Stimulated activated naive CD8-positive, alpha-beta T cell treated with anti-CD3 and anti-CD28 coated beads, Interleukin-15, Interleukin-2, amounts not matched to agents 100 U/mL and 50 U/mL, for 24 hours (primary cell): Measurements from ENCODE around the gene CRISPLD2.

Experiments used
- ATAC-seq: fragments of 150-1000 bp; cut with Tn5 transposase; one replicate; pipeline ENCODE4 v1.10.0; 2021
- DNase-seq: peaks from one replicate; pipeline ENCODE4 v3.0.0; 2021

Gene CRISPLD2

GRCh38 chr16:84913315-84913714 is 93.5 kb downstream of the CRISPLD2 start:
- ATAC-seq: no peak
- no peak for DNase-seq

- ATAC-seq (no peak), DNase-seq (no peak)
These were observed 94.5 kb downstream of the CRISPLD2 start for GRCh38 chr16:84914273-84914672.

- ATAC-seq (no peak), DNase-seq (no peak)
These were observed 96.4 kb downstream of the CRISPLD2 start for GRCh38 chr16:84916178-84916577.

DNA sequence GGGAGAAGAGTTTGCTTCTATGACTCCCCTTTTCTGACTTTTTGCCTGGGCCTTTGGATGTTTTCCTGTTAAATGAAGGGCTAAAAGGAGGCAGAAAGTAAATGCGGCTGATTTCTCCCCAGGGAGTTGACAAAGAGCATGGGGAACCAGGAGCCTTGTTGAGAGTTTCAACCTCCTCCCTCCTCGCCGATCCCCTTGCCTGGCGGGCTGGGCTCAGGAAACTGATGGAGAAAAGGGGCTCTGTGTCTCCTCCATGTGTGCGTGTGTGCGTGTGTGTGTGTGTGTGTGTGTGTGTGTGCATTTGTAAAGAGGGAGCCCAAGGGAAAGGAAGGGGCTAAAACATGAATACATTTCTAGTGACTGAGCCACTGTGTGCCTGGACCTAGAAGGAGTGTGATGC is 97.1 kb downstream of the CRISPLD2 start:
- ATAC-seq: no peak
- no peak for DNase-seq

GRCh38 chr16:84917492-84917891 is 97.7 kb downstream of the CRISPLD2 start:
- no peak for ATAC-seq
- no peak for DNase-seq

GRCh38 chr16:84918006-84918909 is 98.5 kb downstream of the CRISPLD2 start:
- DNase-seq: no peak
- no peak for ATAC-seq

DNA sequence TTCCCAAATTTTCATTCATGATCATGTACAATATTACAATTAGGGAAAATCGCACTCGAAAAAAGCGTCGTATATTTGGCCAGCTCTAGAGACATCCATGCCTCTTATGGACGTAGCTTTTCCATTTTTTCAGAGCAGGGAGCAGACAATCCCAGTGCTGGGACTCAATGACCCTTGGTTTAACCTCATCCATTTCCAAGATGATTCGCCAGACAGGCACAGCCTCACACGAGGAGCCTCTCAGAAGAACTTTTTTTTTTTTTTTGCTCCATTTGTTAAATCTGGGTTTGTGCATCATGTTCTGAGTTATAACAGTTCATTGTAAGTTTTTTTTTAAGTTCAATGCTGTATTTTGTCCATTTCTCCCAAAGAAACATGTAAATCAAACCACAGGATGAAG is 99.5 kb downstream of the CRISPLD2 start:
- DNase-seq: no peak
- ATAC-seq: no peak

DNA sequence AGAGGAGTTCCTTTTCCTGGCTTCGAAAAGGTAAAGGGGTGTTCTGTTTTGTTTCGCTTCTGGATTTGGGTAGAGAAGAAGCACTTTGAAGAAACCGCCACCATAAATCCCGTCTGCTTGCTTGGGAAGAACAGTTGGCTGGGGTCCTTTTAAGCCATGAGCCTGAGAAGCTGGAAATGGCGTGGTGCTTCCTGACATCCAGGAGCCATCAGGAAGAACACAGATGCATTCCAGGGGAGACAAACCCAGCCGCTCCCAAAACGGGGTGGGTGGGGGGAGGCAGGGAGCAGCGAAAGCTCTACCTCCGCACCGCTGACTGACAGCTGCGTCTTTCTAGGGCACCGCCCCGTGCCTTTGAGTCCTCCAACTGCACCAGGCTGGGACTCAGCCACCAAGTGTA is 99.9 kb downstream of the CRISPLD2 start:
- DNase-seq (no peak), ATAC-seq (no peak)

GRCh38 chr16:84920333-84920732 is 100.5 kb downstream of the CRISPLD2 start:
- DNase-seq: no peak
- ATAC-seq: no peak

DNA sequence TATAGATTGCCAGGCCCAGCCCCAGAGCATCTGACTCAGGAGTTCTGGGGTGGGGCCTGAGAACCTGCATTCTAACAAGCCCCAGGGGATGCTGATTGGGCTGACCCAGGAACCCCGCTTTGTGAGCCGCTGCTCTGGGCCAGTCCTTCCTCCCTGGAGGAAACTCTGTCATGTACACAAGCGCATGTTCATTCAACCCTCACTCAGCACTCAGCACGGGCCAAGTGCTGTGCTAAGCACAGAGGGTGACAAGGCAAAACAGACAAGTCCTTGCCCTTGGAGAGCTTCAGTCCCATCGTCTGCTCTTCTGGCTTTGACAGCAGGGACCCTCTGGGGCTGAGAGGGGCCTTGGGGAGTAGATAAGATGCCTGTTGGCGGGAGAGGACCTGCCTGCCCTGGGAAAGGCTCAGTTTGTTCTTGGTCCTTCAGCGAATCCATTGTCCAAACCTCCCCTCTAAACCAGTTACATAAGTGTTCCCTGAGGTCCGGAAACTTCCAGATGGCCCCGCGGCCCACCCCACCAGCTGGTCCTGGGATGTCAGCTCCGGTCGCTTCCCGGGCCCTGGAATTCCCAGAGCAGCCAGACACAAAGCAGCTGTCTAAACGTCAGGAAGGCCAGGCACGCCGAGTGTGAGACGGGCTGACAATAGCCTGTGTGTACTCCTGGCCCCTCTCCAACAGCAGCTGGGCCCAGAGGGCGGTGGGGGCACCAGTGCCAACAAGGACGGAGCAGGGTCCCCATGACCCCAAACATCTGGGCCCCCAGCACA is 102.8 kb downstream of the CRISPLD2 start:
- ATAC-seq (no peak), DNase-seq (no peak)

GRCh38 chr16:84924331-84925091 is 104.7 kb downstream of the CRISPLD2 start:
- ATAC-seq (no peak), DNase-seq (no peak)

DNA sequence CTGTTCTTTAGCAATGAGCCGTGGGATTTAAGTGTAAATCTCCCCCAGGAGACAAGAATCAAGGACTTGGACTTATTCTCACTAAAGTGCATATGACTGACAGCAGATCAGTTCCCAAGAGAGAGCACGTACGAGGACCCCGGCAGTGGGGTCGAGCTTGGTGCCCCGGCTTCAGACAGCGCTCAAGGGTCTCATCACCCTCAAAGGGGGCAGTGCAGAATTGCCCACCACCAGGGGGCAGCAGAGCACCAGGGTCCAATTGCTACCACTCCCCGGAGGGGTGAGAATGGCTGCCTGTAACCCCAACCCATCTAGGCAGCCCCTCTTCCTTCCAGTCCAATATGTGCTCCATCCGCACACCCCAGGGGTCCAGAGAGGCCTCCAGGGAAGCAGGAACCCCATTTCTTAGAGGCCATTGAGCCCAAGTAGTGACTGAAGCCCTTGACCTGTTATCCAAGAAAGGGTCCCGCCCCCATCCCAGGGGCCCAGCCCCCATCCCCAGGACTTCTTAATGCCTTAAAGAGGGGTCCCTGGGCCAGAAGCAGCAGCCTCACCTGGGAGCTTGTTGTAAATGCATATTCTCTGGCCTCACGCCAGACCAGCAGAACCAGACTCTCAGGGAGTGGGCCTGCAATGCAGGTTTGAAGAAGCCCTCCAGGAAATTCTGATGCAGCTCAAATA is 105.4 kb downstream of the CRISPLD2 start:
- DNase-seq (peak; percentile 83), ATAC-seq (peak; percentile 71)

DNA sequence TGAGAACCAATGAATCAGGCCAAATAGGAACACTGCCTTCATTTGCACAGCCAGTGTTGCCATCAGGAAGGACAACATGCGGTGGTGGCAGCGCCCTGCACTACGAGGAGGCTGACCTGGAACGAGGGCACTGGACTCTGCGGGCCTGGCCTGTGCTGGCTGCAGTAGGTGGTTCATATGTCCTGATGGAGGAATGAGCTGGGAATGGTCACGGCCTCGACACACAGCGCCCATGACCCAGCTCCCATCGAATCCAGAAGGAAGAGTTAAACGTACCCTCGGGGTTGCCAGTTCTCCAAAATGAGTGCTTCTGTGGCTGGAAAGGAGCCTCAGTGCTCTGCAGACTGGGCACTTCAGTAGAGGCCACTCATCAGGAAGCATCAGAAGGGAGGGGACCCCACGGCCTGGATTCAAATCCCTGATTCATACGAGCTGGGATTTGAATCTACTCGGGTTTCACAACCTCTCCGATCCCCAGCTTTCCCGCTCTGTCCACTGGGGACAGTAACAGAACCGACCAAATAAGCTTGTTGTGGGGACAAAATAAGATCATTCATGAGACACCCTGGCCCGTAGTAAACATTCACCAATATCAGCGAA is 106.1 kb downstream of the CRISPLD2 start:
- ATAC-seq (no peak), DNase-seq (no peak)

DNA sequence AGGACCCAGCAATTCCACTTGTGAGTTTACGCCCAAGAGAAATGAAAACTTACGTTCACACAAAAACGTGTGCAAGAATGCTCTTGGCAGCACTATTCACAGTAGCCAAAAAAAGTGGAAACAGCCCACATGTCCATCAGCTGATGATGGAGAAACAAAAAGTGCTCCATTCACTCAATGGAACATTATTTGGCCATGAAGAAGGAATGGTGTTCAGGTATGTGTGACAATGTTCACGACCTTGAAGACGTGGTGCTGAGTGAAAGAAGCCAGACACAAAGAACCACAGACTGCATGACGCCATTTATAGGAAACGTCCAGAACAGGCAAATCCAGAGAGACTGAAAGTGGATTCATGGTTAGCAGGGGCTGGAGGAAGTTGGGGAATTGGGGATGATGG is 106.7 kb downstream of the CRISPLD2 start:
- DNase-seq (no peak), ATAC-seq (no peak)

- no peak for DNase-seq
- ATAC-seq: no peak
These were observed 108.1 kb downstream of the CRISPLD2 start for GRCh38 chr16:84927621-84928591.

DNA sequence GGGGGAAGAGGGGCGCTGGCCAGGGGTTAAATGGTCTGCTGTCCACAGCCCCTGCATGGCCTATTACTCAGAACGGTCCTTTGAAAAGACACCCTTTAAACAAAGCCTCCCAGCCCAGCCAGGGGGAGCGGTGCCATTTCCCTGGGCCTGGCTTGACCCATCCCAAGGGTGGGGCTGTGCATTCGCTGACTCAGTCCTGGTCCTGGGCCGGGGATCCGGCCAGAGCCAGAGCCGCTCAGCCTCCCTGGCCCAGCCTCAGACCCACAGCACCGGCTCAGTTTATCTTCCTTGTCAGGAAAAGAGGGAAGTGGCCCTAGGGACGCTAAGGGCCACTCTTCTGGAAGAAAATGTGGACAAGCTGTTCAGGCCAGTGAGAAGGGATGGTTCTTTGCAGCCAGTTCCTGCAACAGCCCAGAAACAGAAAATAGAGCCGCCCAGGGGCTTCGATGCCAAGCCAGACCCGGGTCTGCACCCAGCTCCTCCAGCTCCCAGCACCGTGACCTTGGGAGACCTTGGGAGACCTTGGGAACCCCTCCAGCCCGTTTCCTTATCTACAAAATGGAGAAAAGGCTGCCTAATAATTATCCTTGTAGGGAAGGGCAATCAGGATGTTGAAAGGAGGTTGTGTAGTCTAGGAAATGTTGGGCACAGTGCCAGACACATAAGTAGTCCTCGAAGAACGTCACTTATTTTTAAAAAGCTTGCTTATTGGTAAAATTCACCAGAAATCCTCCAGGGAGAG is 109.1 kb downstream of the CRISPLD2 start:
- no peak for ATAC-seq
- DNase-seq: no peak

DNA sequence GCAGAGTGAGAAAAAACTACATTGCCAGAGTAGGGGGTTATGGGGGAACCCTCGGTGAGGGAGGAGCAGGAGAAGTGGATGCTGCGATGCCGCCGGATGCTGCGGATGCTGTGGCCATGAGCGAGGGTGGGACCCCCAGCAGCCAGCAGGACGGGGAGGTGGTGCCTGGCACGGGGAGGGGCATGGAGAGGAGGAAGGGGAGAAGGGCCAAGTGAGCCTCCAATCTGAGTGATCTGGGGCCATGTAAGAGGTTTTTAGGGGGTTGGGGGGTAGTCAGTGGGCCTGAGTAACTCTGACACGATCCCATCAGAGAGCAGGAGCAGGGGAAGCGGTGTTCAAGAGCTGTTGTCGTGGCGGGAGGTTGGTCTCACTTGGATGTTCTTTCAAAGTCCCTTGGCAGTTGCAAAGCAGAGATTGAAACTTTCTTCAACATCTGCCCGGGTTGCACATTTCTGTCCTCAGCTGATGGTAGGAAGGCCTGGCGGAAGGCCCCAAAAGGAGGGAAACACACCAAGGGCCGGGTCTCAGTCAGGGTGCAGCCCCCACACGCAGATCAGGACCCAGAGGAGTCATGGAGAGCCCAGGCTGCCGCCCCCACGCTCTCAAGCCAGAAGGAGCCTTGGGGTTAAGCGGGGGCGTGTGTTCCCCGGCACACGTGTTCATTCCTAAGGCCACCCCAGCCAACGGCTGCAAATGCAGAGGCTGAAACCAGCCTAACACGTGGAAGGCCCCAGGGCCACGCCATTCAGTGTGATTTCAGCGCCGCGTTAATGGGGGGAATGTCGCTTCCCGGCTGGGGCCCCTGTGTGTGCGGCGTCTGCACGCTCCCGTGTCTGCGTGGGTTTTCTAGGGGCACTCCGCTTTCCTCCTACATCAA is 109.9 kb downstream of the CRISPLD2 start:
- DNase-seq (no peak), ATAC-seq (no peak)

GRCh38 chr16:84930298-84931106 is 110.7 kb downstream of the CRISPLD2 start:
- DNase-seq (no peak), ATAC-seq (peak; percentile 3)
